ENCODE data around the gene TLE3.

TLE3 gene

DNA sequence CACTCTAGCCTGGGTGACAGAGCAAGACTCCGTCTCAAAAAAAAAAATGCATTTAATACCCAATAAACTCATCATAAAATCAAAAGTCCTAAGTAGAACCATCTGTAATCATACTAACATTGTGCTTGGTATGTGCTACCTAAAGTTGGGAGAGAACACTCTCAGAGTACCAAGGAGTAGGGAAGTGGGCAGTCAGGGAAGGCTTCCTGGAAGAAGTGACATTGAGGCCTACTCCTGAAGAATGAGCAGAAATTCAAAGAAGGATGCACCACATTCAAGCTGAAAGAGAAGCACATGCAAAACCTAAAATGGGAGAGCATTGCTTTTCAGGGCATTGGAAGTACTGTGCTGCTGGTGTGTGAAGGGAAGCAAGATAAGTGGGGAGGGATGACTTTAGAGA lies 54.1 kb downstream of the TLE3 start:
- TF ChIP-seq, protein P1, sequence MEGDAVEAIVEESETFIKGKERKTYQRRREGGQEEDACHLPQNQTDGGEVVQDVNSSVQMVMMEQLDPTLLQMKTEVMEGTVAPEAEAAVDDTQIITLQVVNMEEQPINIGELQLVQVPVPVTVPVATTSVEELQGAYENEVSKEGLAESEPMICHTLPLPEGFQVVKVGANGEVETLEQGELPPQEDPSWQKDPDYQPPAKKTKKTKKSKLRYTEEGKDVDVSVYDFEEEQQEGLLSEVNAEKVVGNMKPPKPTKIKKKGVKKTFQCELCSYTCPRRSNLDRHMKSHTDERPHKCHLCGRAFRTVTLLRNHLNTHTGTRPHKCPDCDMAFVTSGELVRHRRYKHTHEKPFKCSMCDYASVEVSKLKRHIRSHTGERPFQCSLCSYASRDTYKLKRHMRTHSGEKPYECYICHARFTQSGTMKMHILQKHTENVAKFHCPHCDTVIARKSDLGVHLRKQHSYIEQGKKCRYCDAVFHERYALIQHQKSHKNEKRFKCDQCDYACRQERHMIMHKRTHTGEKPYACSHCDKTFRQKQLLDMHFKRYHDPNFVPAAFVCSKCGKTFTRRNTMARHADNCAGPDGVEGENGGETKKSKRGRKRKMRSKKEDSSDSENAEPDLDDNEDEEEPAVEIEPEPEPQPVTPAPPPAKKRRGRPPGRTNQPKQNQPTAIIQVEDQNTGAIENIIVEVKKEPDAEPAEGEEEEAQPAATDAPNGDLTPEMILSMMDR (IDR thresholded peaks at IDR 0.05; ENCODE audit: control insufficient read depth, extremely low read depth, insufficient read depth) = no peak
- no peak for DNase-seq (ENCODE audit: low read depth)
- no peak overlapping the region for H3K4me3 ChIP-seq (ENCODE audit: low read depth, low read length)

DNA sequence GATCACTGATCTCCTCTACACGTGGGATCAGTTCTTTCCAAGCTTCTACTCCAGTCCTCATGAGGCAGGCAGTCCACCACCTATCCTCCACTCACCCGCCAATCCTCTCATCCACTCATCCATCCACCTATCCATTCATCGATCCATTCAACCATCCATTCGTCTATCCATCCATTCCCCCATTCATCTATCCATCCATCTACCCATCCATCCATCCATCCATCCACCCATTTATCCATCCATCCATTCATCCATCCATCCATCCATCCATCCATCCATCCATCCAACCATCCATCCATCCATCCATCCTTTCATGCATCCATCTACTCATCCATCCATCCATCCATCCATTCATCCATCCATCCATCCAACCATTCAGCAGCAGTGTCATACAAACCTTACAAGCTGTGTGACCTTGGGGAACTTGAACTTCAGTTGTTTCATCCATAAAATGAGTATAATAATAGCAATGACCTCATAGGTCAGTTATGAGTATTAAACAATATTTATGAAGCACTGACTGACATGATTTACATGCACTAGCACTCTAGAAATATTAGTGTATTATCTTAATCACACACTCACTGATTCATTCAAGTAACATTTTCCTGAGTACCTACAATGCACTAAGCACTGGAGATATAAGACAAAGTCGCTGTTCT lies 55.0 kb downstream of the TLE3 start:
- H3K4me3 ChIP-seq (ENCODE audit: low read depth, low read length) = no peak overlapping the region
- TF ChIP-seq, protein P1 (IDR thresholded peaks at IDR 0.05; ENCODE audit: control insufficient read depth, extremely low read depth, insufficient read depth) = no peak
- no peak for DNase-seq (ENCODE audit: low read depth)

GRCh38 chr15:70039917-70040316 lies 57.8 kb downstream of the TLE3 start:
- TF ChIP-seq, protein P1 (IDR thresholded peaks at IDR 0.05; ENCODE audit: control insufficient read depth, extremely low read depth, insufficient read depth) = no peak
- no peak for DNase-seq (ENCODE audit: low read depth)
- H3K4me3 ChIP-seq (ENCODE audit: low read depth, low read length) = no peak overlapping the region

DNA sequence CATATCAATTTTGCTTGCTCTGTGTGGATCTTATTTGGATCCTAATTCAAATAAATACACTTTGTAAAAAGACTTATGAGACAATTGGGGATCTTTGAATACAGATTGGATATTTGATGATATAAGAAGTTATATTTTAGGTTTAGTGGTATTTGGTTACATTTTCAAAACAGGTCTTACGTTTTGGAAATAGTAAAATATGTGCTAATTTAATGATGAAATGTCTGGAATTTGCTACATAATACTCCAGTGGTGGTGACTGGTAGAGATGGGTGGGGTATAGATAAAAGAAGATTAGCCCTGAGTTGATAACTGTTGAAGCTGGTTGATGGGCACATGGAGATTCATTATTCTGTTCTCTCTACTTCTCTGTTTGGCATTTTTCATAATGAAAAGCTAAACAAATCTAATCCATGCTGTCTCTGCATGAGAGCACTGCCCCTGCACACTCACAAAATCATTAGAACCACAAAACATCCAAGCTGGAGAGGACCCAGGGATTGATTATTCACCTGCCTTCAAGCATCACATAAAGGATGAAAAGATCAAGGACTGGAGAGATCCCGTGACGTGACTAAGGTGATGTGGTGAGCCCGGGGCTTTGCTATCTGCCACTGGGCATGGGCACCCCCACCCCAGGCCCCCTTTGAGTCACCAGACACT lies 58.9 kb downstream of the TLE3 start:
- DNase-seq (ENCODE audit: low read depth) = no peak
- H3K4me3 ChIP-seq (ENCODE audit: low read depth, low read length) = no peak overlapping the region
- TF ChIP-seq, protein P1 (IDR thresholded peaks at IDR 0.05; ENCODE audit: control insufficient read depth, extremely low read depth, insufficient read depth) = no peak

GRCh38 chr15:70037292-70037640 lies 60.5 kb downstream of the TLE3 start:
- DNase-seq (ENCODE audit: low read depth) = no peak
- no peak overlapping the region for H3K4me3 ChIP-seq (ENCODE audit: low read depth, low read length)
- TF ChIP-seq, protein P1 (IDR thresholded peaks at IDR 0.05; ENCODE audit: control insufficient read depth, extremely low read depth, insufficient read depth) = no peak

DNA sequence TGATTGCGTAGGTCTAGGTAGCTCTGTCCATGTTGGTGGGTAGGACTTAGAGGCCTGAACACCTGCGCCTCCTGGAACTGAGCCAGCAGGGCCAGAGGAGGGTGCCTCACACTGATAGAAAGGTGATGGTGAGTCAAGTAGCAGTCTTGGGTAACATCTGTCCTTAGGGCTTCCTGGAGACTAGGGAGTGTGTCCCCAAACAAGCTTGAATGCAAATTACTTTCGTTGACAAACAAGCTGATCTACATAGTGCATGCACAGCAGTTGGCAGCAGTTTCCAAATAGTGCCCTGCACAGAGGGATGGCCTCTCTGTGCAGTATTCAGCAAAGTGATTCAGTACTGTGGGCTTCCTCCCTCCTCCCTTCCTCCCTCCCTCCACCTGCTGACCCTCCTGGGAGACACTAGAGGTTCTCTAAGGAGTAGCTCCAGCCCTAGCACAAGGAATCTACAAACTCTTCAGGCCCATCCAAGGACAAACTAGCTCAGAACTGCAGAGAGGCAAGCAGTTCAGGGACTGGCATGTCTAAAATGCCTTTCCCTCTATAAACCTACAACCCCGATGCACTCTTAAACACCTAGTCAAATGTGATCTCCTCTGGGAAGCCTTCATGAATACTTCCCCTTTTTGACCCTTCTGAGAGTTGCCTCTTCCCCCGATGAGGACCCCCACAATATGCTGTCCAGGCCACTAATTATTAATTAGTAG lies 61.0 kb downstream of the TLE3 start:
- TF ChIP-seq, protein P1 (IDR thresholded peaks at IDR 0.05; ENCODE audit: control insufficient read depth, extremely low read depth, insufficient read depth) = no peak
- H3K4me3 ChIP-seq (ENCODE audit: low read depth, low read length) = no peak overlapping the region
- no peak for DNase-seq (ENCODE audit: low read depth)

All from LNCaP clone FGC (cell line).